ENCODE data around the gene CHRNA1. TPM values are rescaled to one million over a fixed set of nuclear protein-coding genes. Genes with fewer than 3 reads are reported as not detected.

Gene CHRNA1
- total RNA-seq, 1 experiment from 2014 or later = 1.8 TPM

- no peak for ATAC-seq
- Histone ChIP-seq H3F3A (ENCODE audit: low read length, unreplicated experiment) (no peaks in the 10 kb centered on the region), H2AFZ (ENCODE audit: low read length) (no peak overlapping the region), H3K79me2 (ENCODE audit: low read length) (no peaks in the 10 kb centered on the region), H3K4me2 (ENCODE audit: low read length) (no peak overlapping the region), H3K4me1 (ENCODE audit: insufficient read depth, low read length) (no peaks in the 10 kb centered on the region), H3K27ac (ENCODE audit: low read length) (no peak overlapping the region), H3K4me3 (ENCODE audit: low read length) (no peak overlapping the region), H3K9me2 (replicated peaks; ENCODE audit: low read length) (no peaks in the 10 kb centered on the region), H3K27me3 (ENCODE audit: low read length) (no peaks in the 10 kb centered on the region), H3K36me3 (ENCODE audit: low read depth, low read length) (no peaks in the 10 kb centered on the region), H4K20me1 (ENCODE audit: low read length) (no peaks in the 10 kb centered on the region), H3K9me3 (ENCODE audit: low read length) (no peaks in the 10 kb centered on the region), H3K9ac (ENCODE audit: low read length) (no peak overlapping the region)
- intact Hi-C loops (cut with micrococcal nuclease) = no loop called here
- ChIA-PET POLR2A (ENCODE audit: unreplicated experiment) (no interaction called here), CTCF (no interaction called here)
- no peak for DNase-seq
- no TSS peak for BruUV-seq (replicated peaks)
- TF ChIP-seq EZH2 (IDR thresholded peaks at IDR 0.05; ENCODE audit: low read length, unreplicated experiment) (no peak), EZH2phosphoT487 (IDR thresholded peaks at IDR 0.05; ENCODE audit: borderline replicate concordance, low read length) (no peak), CTCF (conservative IDR thresholded peaks at IDR 0.05; ENCODE audit: low read depth, low read length) (no peak)
Measured at GRCh38 chr2:174791746-174792280, 27.5 kb upstream of the CHRNA1 start.

- BruUV-seq (replicated peaks) = no TSS peak
- H3F3A ChIP-seq (ENCODE audit: low read length, unreplicated experiment) = no peaks in the 10 kb centered on the region
- H3K27ac ChIP-seq (ENCODE audit: low read length) = no peak overlapping the region
- ATAC-seq (no peak), DNase-seq (no peak)
- CTCF ChIA-PET = no interaction called here
- H3K9ac ChIP-seq (ENCODE audit: low read length) = no peak overlapping the region
- H3K36me3 ChIP-seq (ENCODE audit: low read depth, low read length) = no peaks in the 10 kb centered on the region
- no peaks in the 10 kb centered on the region for H3K4me1 ChIP-seq (ENCODE audit: insufficient read depth, low read length)
- H3K4me3 ChIP-seq (ENCODE audit: low read length) = no peak overlapping the region
- intact Hi-C loops (cut with micrococcal nuclease) = no loop called here
- H3K9me2 ChIP-seq (replicated peaks; ENCODE audit: low read length) = no peaks in the 10 kb centered on the region
- H3K27me3 ChIP-seq (ENCODE audit: low read length) = no peaks in the 10 kb centered on the region
- no peak overlapping the region for H3K4me2 ChIP-seq (ENCODE audit: low read length)
- POLR2A ChIA-PET (ENCODE audit: unreplicated experiment) = interaction anchor here (0.5 kb wide), 1 partner anchor 408 kb away, joined by 17 read pairs; no protein-coding TSS in a partner anchor
- no peaks in the 10 kb centered on the region for H3K79me2 ChIP-seq (ENCODE audit: low read length)
- no peaks in the 10 kb centered on the region for H4K20me1 ChIP-seq (ENCODE audit: low read length)
- TF ChIP-seq EZH2 (IDR thresholded peaks at IDR 0.05; ENCODE audit: low read length, unreplicated experiment) = no peak
- no peak for TF ChIP-seq EZH2phosphoT487 (IDR thresholded peaks at IDR 0.05; ENCODE audit: borderline replicate concordance, low read length)
- no peak for TF ChIP-seq CTCF (conservative IDR thresholded peaks at IDR 0.05; ENCODE audit: low read depth, low read length)
- H2AFZ ChIP-seq (ENCODE audit: low read length) = no peak overlapping the region
- no peaks in the 10 kb centered on the region for H3K9me3 ChIP-seq (ENCODE audit: low read length)
Measured at GRCh38 chr2:174791020-174791419, 26.7 kb upstream of the CHRNA1 start.

GRCh38 chr2:174789001-174789400 is 24.7 kb upstream of the CHRNA1 start:
- Histone ChIP-seq H3K4me1 (ENCODE audit: insufficient read depth, low read length) (no peaks in the 10 kb centered on the region), H3K27ac (ENCODE audit: low read length) (no peak overlapping the region), H2AFZ (ENCODE audit: low read length) (no peak overlapping the region), H3K36me3 (ENCODE audit: low read depth, low read length) (no peaks in the 10 kb centered on the region), H3K4me3 (ENCODE audit: low read length) (no peak overlapping the region), H3K9ac (ENCODE audit: low read length) (no peak overlapping the region), H3K4me2 (ENCODE audit: low read length) (no peak overlapping the region), H3F3A (ENCODE audit: low read length, unreplicated experiment) (no peaks in the 10 kb centered on the region), H3K9me2 (replicated peaks; ENCODE audit: low read length) (no peaks in the 10 kb centered on the region), H3K27me3 (ENCODE audit: low read length) (no peaks in the 10 kb centered on the region), H3K79me2 (ENCODE audit: low read length) (no peaks in the 10 kb centered on the region), H4K20me1 (ENCODE audit: low read length) (no peaks in the 10 kb centered on the region), H3K9me3 (ENCODE audit: low read length) (no peaks in the 10 kb centered on the region)
- intact Hi-C loops (cut with micrococcal nuclease) = no loop called here
- CTCF ChIA-PET = no interaction called here
- ATAC-seq (no peak), DNase-seq (no peak)
- no peak for TF ChIP-seq EZH2 (IDR thresholded peaks at IDR 0.05; ENCODE audit: low read length, unreplicated experiment)
- TF ChIP-seq CTCF (conservative IDR thresholded peaks at IDR 0.05; ENCODE audit: low read depth, low read length) = no peak
- TF ChIP-seq EZH2phosphoT487 (IDR thresholded peaks at IDR 0.05; ENCODE audit: borderline replicate concordance, low read length) = no peak
- no TSS peak for BruUV-seq (replicated peaks)
- POLR2A ChIA-PET (ENCODE audit: unreplicated experiment) = no interaction called here

Data from PC-3 (cell line).